GM12874 (cell line): Measurements from ENCODE around the gene WDR5B.

Experiments used
- CTCF ChIP-seq: IDR thresholded peaks from 2 replicates; pipeline ENCODE4 v1.5.1; 2011; ENCODE audit warnings: low read depth, mild to moderate bottlenecking, control low read depth, low read length, moderate library complexity; ENCODE audit not compliant: insufficient read depth

The WDR5B gene

GRCh38 chr3:122382888-122383666 lies 32.8 kb downstream of the WDR5B start, which contains the start of gene MIX23:
TSS of gene MIX23 (minus strand) at chr3:122383231. CDS start at chr3:122383224, 7 bp downstream.
- TF ChIP-seq CTCF: no peak

GRCh38 chr3:122377975-122378374 lies 37.9 kb downstream of the WDR5B start:
- no peak for TF ChIP-seq CTCF

- no peak for TF ChIP-seq CTCF
Measured at GRCh38 chr3:122374034-122374433, 41.8 kb downstream of the WDR5B start.

GRCh38 chr3:122366379-122366749 lies 49.5 kb downstream of the WDR5B start:
- no peak for TF ChIP-seq CTCF

- no peak for TF ChIP-seq CTCF
Measured at GRCh38 chr3:122365073-122365472, 50.8 kb downstream of the WDR5B start.

GRCh38 chr3:122364490-122364889 lies 51.4 kb downstream of the WDR5B start:
- no peak for TF ChIP-seq CTCF
